Dermis lymphatic vessel endothelial cell (primary cell): ENCODE data around the gene ZNF345. TPM values are rescaled to one million over a fixed set of nuclear protein-coding genes. Genes with fewer than 3 reads are reported as not detected.

Experiments used
- total RNA-seq: library from RNA; depleted of rRNA; stranded (reverse); fragments of >200 nt; gene quantifications from 2 replicates; pipeline ENCODE4 v1.2.1, GENCODE V29; 2014

ZNF345 gene
- 5.1 and 9.5 TPM in 2 replicates for total RNA-seq

GRCh38 chr19:36850559-36851442, at the start of gene ZNF345:
TSS of gene ZNF345 (plus strand) at chr19:36850876. CDS start at chr19:36876831, 25,955 bp downstream.

DNA sequence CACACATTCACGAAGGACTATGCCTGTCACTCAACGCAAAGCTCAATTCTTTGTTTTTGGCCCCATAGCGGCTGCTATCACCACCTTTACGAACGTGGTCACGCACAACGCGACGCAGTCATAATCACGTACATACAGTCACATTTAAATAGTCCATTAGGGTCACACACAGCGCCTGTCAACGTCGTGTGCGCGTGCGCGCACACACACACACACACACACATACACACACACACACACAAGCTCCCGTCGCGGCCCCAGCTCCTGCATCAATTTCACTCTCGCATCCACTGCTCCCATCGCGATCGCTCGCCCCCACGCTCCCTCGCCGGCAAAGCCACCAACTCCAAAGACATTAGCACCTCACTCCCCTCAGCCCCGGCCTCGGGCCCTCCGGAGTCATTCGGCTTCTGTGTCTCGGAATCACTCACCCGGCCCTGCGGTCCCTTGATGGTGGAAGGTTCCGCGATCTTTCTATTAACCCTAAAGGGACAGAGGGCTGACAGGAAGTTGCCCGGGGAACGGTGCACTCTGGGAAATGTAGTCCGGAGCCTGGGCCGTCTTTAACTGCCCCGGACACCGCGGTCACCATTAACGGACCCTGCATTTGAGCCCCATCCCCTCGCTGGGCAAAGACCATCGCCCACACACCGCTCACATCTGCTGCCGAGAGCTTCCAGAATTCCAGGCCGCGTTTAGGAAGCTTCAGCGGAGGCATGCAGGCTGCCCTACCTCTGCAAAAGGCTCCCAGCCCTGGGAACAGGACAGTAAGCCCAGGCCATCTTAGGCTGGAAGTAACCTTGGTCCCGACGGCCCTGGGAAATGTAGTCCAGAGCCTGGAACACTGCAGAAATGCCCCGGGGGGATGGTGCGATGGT, 12.5 kb upstream of the ZNF345 start, which contains the start of gene ZNF790:
Gene ZNF790, minus strand, starts transcription at position 482 of the 878 bp plus-strand sequence. CDS start 12,768 bp downstream, outside the sequence.

DNA sequence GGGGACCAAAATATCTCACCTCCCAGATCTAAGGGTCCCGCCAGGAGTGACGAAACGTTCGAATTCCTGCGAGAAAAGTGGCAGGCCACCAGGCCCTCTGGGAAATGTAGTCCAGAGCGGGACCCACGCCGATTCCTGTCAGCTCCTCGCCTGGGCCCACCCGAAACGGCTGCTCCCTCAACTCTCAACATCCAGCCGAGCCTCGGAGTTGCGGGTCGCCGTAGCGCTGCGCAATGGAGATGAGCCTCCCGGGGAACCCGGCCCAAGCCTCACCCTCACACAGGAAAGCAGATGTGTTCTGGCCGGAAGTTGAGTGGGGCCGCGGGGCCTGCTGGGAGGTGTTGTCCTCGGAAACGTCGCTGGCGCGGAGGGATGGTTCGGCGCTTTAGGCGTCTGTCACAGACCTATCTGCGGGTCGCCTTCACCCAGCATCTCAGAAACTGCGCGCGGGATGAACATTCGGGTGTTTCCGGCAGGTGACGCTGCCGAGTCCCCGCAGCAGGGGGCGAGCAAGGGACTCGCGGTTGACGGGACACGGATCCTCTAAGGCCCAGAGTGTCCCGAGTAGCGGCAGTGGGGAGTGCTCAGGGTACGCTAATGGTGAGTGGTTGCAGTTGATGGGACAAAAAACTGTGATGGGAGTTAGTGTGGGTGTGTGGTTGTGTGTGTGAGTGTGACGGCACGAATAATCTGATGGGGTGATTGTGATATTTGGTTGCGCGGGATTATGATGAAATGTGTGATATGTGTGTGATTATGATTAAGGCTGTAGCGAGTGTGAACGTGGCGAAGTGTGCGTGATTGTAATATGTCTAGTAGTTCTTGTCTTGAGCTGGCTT, 65.5 kb downstream of the ZNF345 start, which contains the start of the genes ZNF568 and ZNF829:
Gene ZNF568, plus strand, starts transcription at position 341 of the 839 bp plus-strand sequence. CDS start 6,439 bp downstream, outside the sequence.
Gene ZNF829, minus strand, starts transcription at position 300 of the 839 bp plus-strand sequence. CDS start 1,124 bp downstream, outside the sequence.

Other genes with a start within 250 kb of the ZNF345 start
- gene ZNF382, start 245.6 kb upstream of the ZNF345 start, total RNA-seq, result 2.4 and 3.8 TPM in 2 replicates
- 7.7 and 9.2 TPM in 2 replicates for gene ZNF461, start 184.0 kb upstream of the ZNF345 start, total RNA-seq
- gene ZNF567, start 163.3 kb upstream of the ZNF345 start, total RNA-seq, result 4.6 and 7.9 TPM in 2 replicates
- gene ZNF850, start 78.1 kb upstream of the ZNF345 start, total RNA-seq, result 4.0 and 4.6 TPM in 2 replicates
- 10.3 and 13.8 TPM in 2 replicates for gene ZNF790, start 12.5 kb upstream of the ZNF345 start, total RNA-seq
- 1.3 and 1.5 TPM in 2 replicates for gene ZNF829, start 65.4 kb downstream of the ZNF345 start, total RNA-seq
- gene ZNF568, start 65.5 kb downstream of the ZNF345 start, total RNA-seq, result 9.2 and 10.6 TPM in 2 replicates
- gene ZNF420, start 227.6 kb downstream of the ZNF345 start, total RNA-seq, result 8.2 and 10.0 TPM in 2 replicates